CD4-positive, alpha-beta T cell treated with Interleukin-17A for 1 hour (primary cell): ENCODE results near the gene EPOP.
"Not testable (repeated sequence)": the region's sequence is repeated elsewhere in the genome, so short reads cannot be mapped to it uniquely, and the experiment has no call there.

ENCODE experiments used
- DNase-seq: peaks from one replicate; pipeline ENCODE4 v3.0.0-alpha.2; 2020

The EPOP gene

GRCh38 chr17:38637951-38638350 is 36.8 kb downstream of the EPOP start:
- DNase-seq = no peak

DNA sequence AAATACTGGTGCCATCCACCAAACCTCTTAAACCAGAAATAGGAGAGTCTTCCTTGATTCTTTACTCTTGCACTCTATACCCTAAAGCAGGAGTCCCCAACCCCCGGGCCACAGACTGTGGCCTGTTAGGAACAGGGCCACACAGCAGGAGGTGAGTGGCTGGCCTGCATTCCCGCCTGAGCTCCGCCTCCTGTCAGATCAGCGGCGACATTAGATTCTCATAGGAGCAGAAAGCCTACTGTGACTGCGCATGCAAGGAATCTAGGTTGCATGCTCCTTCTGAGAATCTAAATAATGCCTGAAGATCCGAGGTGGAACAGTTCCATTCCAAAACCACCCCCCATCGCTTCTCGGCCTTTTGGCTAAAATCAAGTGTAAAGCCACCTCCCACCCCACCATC is 38.7 kb downstream of the EPOP start:
- DNase-seq = no peak

DNA sequence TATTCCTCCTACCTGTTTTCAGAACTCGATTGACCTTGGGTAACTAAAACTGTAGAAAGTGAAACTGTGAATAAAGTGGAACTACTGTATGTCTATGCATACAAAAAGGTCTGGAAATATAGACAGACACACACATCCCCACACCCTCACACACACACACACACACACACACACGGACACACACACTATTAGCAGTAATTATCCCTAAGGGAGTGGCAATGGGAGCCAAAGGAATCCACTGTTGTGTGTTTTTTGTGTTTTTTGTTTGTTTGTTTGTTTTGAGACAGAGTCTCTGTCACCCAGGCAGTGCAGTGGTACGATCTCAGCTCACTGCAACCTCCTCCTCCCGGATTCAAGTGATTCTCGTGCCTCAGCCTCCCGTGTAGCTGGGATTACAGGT is 42.4 kb downstream of the EPOP start:
- no peak for DNase-seq

DNA sequence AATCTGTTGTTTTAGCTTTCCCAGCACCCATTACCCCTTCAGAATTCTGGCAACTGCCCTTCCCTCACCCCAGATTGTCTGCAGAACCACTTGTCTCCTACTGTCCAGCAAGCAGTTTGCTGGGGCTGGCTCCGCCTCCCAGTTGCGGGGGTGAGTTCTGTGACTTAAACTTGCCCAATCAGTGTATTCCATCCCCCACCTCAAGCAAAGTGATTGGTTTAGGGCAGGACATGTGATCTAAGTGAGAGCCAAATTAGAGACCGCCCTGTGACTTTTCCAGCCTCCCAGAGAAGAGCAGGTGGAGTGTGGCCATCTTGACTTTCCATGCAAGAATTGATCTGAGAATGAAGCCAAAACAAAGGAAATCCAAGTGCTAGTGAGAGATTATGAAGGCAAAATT is 46.3 kb downstream of the EPOP start:
- DNase-seq = no peak

GRCh38 chr17:38627957-38628356 is 46.8 kb downstream of the EPOP start:
- DNase-seq = no peak

- not testable (repeated sequence) for DNase-seq
These were observed 48.0 kb downstream of the EPOP start for GRCh38 chr17:38626606-38627226.

GRCh38 chr17:38625482-38625881 is 49.3 kb downstream of the EPOP start:
- no peak for DNase-seq

DNA sequence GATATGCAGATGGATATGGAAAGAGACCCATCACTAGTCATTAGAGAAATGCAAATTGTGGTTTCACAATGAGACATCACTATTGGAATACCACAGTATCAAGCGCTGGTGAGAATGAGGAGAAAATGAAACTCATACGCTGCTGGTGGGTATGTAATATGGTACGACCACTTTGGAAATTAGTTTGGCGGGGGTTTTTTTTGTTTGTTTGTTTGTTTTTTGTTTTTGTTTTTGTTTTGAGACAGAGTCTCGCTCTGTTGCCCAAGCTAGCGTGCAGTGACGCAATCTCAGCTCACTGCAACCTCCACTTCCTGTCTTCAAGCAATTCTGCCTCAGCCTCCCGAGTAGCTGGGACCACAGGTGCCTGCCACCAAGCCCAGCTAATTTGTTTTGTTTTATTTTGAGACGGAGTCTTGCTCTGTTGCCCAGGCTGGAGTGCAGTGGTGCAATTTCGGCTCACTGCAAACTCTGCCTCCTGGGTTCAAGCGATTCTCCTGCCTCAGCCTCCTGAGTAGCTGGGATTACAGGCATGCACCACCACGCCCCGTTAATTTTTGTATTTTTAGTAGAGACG is 49.9 kb downstream of the EPOP start:
- peak; percentile 12 for DNase-seq
